Activated CD4-positive, alpha-beta T cell treated with anti-CD3 and anti-CD28 coated beads, Interleukin-2, amount 50 U/mL, for 24 hours (primary cell): ENCODE data around the gene TEAD2.
A peak's percentile ranks its signal among the peaks of the same experiment; 100 is the strongest.

ENCODE experiments used
- DNase-seq, 2 donors: peaks; one replicate each; pipeline ENCODE4 v3.0.0-alpha.2; 2020; ENCODE audit warnings: low read depth in 1 of 2, low spot score in 1 of 2

The TEAD2 gene

GRCh38 chr19:49348305-49349189, 13.7 kb downstream of the TEAD2 start:
- DNase-seq: no peak

DNA sequence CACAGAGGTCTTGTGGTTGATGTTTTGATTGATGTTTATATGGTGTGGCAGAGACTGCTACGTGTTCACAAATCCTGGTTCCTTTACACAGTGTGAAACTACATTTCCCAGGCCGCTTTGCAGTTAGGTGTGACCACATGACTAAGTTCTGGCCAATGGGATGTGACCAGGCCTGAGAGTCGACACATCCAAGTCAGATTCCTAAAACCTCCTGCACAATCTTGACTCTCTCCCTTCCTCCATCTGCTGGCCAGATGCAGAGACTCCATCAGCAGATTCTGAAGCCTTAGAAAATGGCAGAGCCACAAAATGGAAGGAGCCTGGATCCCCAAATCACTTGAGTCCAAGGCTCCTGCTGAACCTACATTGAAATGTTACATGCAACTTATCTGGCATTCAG, 14.4 kb downstream of the TEAD2 start:
- DNase-seq: no peak

- DNase-seq: no peak
These were observed 15.0 kb downstream of the TEAD2 start for GRCh38 chr19:49347191-49347590.

DNA sequence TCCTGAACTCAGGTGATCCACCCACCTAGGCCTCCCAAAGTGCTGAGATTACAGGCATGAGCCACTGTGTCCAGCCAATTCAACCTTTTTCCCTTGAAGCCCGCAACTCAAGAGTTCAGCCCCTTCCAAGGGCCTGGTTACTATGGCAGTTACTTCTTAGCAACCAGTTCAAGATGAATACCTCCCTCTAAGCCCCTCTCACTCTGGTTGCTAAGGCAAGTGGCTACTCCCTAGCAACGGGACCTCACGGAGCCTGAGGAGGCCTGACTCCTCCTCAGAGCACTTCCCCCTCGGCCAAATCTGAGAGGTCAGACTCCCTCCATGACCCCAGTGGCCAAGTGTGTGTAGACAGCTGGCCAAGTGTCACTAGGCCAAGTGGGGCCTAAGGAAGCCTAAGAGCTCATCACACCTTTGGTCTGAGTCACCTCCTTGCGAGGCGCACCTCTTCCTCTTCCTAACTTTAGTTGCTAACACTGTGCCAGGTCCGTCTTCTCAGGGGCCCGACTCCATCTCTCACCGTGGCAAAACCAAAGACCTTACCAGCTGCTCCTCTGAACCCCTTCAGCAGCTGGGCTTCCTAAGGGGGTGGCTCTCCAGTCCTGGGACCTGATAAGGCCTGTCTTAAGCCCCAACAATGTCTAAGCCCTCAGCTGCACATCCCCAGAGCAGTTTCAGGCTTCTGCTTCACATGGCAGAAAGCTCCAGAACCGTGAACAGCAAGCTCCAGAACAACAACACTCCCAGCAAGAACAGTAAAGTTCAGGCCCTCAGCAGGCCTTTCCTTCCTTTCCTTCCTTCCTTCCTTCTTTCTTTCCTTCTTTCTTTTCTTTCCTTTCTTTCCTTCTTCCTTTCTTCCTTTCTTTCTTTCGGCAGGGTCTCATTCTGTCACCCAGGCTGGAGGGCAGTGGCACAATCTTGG, 17.5 kb downstream of the TEAD2 start:
- no peak for DNase-seq

- no peak for DNase-seq
These were observed 19.1 kb downstream of the TEAD2 start for GRCh38 chr19:49343123-49343522.

- no peak for DNase-seq
These were observed 19.9 kb downstream of the TEAD2 start for GRCh38 chr19:49342291-49342721.

DNA sequence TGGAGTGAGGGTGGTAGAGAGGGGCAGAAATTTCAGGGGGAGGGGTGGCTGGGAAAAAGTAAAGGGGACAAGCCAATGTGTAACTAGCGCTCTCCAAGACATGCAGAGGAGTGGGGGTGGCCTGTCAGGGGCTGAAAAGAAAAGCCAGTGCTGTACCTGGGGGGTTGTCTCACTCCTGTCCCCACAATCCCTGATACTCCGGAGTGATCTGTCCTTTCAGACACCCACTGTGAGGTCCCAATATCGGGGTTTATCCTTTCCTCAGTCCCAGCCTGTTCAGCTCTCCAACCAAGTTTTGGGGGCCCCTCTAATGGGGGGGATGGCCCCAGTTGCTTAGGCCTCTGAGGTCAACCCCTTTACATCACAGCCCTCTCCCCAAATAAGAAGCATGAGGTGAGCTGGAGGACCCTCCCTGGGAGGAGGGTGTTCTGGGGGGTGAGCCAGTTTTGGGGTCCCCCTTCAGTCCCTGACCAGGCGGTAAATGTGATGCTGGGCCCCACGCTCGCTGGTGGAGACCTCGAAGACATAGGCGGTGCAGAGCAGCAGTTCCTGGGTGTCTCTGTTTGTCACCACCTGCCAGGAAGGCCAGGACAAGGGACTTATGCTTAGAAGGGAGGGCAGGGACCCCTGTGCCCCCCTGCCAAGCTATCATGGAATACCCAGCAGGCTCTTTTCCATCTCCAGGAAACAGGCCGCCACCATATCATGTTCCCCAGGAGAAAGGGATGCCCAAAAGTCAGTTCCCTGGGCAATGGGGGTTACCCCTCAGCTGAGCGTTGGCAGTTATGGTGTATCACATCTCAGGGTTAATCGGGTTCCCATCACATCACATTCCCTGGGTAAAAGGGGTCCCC, 21.1 kb downstream of the TEAD2 start:
- DNase-seq: no peak

- DNase-seq: no peak
These were observed 21.9 kb downstream of the TEAD2 start for GRCh38 chr19:49340069-49340864.

GRCh38 chr19:49339301-49340068, 22.7 kb downstream of the TEAD2 start:
- DNase-seq: no peak

- no peak for DNase-seq
These were observed 23.4 kb downstream of the TEAD2 start for GRCh38 chr19:49338691-49339300.

- no peak for DNase-seq
These were observed 24.1 kb downstream of the TEAD2 start for GRCh38 chr19:49338023-49338677.

- no peak for DNase-seq
These were observed 24.8 kb downstream of the TEAD2 start for GRCh38 chr19:49337267-49338022.

GRCh38 chr19:49336482-49337266, 25.5 kb downstream of the TEAD2 start:
- DNase-seq: no peak

DNA sequence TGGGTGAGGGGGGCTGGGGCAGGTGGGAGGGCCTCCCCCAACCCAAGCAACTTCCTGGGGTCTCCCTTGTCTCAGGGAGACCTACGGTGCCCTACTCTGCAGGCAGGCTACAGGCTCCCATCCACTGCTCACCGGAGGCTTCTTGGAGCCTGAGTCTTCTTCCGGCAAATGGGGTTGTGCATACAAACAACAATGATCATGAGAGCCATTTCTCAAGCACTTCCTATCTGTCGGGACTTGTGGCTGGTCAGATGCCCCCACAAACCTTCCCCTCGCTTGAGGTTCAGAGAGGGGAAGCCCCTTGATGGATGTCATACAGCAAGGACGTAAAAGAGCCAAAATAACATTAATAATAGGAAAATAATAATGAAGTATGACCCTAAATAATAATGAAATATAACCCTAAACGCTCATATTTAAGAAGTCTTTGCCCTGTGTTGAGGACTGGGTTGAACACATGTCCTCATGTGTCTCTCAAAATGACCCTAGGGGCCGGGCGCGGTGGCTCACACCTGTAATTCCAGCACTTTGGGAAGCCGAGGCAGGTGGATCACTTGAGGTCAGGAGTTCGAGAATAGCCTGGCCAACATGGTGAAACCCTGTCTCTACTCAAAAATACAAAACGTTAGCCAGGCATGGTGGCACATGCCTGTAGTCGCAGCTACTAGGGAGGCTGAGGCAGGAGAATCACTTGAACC, 26.3 kb downstream of the TEAD2 start:
- no peak for DNase-seq

- peak; percentile 26 to 33 for DNase-seq
These were observed 27.0 kb downstream of the TEAD2 start, which contains the start of gene CD37 for GRCh38 chr19:49335071-49335783. CD37 (plus strand) TSS chr19:49335406; CDS start chr19:49335541, 135 bp downstream.
